ENCODE measurements around the gene CELF1. TPM values are rescaled to one million over a fixed set of nuclear protein-coding genes. Genes with fewer than 3 reads are reported as not detected.

CELF1 gene
- polyA plus RNA-seq, 1 of the 3 experiments (the other 2 are of a cell fraction) = 47.5 TPM

DNA sequence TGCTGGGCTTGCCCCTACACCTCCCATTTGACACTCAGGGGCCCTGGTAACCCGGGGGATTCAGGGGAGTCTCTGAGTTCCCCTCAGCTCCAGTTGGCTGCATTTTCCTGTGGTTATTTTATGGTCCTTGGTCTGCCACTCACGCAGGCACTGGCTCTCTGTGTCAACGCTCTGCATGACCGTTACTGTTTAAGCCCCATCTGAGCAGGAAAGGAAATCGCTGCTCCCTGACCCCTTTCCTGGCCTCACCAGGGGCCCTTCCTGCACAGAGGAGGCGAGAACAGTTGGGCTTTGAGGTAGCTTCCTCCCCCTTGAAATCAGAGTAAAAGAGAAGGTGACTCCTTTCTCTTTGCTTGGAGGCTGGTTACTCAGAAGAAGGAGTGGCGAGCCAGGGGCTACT is 38.8 kb upstream of the CELF1 start:
- TF ChIP-seq, protein P1, sequence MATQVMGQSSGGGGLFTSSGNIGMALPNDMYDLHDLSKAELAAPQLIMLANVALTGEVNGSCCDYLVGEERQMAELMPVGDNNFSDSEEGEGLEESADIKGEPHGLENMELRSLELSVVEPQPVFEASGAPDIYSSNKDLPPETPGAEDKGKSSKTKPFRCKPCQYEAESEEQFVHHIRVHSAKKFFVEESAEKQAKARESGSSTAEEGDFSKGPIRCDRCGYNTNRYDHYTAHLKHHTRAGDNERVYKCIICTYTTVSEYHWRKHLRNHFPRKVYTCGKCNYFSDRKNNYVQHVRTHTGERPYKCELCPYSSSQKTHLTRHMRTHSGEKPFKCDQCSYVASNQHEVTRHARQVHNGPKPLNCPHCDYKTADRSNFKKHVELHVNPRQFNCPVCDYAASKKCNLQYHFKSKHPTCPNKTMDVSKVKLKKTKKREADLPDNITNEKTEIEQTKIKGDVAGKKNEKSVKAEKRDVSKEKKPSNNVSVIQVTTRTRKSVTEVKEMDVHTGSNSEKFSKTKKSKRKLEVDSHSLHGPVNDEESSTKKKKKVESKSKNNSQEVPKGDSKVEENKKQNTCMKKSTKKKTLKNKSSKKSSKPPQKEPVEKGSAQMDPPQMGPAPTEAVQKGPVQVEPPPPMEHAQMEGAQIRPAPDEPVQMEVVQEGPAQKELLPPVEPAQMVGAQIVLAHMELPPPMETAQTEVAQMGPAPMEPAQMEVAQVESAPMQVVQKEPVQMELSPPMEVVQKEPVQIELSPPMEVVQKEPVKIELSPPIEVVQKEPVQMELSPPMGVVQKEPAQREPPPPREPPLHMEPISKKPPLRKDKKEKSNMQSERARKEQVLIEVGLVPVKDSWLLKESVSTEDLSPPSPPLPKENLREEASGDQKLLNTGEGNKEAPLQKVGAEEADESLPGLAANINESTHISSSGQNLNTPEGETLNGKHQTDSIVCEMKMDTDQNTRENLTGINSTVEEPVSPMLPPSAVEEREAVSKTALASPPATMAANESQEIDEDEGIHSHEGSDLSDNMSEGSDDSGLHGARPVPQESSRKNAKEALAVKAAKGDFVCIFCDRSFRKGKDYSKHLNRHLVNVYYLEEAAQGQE (IDR thresholded peaks at IDR 0.05; ENCODE audit: low read depth, low read length) = no peak
- TF ChIP-seq, protein P2, sequence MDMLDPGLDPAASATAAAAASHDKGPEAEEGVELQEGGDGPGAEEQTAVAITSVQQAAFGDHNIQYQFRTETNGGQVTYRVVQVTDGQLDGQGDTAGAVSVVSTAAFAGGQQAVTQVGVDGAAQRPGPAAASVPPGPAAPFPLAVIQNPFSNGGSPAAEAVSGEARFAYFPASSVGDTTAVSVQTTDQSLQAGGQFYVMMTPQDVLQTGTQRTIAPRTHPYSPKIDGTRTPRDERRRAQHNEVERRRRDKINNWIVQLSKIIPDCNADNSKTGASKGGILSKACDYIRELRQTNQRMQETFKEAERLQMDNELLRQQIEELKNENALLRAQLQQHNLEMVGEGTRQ (IDR thresholded peaks at IDR 0.05; ENCODE audit: borderline replicate concordance, low read depth, low read length) = no peak
- no peak for TF ChIP-seq POLR2AphosphoS5 (IDR thresholded peaks at IDR 0.05; ENCODE audit: low read depth, low read length)
- no peak for TF ChIP-seq EZH2phosphoT487 (IDR thresholded peaks at IDR 0.05; ENCODE audit: borderline replicate concordance, low read depth)
- TF ChIP-seq, protein P3, sequence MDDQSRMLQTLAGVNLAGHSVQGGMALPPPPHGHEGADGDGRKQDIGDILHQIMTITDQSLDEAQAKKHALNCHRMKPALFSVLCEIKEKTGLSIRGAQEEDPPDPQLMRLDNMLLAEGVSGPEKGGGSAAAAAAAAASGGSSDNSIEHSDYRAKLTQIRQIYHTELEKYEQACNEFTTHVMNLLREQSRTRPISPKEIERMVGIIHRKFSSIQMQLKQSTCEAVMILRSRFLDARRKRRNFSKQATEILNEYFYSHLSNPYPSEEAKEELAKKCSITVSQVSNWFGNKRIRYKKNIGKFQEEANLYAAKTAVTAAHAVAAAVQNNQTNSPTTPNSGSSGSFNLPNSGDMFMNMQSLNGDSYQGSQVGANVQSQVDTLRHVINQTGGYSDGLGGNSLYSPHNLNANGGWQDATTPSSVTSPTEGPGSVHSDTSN (IDR thresholded peaks at IDR 0.05) = no peak
- TF ChIP-seq, protein P4, sequence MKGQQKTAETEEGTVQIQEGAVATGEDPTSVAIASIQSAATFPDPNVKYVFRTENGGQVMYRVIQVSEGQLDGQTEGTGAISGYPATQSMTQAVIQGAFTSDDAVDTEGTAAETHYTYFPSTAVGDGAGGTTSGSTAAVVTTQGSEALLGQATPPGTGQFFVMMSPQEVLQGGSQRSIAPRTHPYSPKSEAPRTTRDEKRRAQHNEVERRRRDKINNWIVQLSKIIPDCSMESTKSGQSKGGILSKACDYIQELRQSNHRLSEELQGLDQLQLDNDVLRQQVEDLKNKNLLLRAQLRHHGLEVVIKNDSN (IDR thresholded peaks at IDR 0.05; ENCODE audit: borderline replicate concordance, low read depth) = no peak
- TF ChIP-seq TAF1 (IDR thresholded peaks at IDR 0.05; ENCODE audit: borderline replicate concordance, low read depth, low read length) = no peak
- TF ChIP-seq MEF2A (IDR thresholded peaks at IDR 0.05; ENCODE audit: borderline replicate concordance, low read depth) = no peak
- no peak for TF ChIP-seq RAD21 (IDR thresholded peaks at IDR 0.05; ENCODE audit: low read length)
- TF ChIP-seq, protein P5, sequence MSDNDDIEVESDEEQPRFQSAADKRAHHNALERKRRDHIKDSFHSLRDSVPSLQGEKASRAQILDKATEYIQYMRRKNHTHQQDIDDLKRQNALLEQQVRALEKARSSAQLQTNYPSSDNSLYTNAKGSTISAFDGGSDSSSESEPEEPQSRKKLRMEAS (IDR thresholded peaks at IDR 0.05; ENCODE audit: low read depth) = no peak
- no peaks in the 10 kb centered on the region for H4K20me1 ChIP-seq (ENCODE audit: insufficient read depth)
- H3K4me3 ChIP-seq (ENCODE audit: low read depth in 2 of 2, low read length in 1 of 2) = no peak overlapping the region
- no peak overlapping the region for H3K4me2 ChIP-seq
- POLR2A ChIA-PET = no interaction called here
- H3K36me3 ChIP-seq (replicated peaks in 1 of 2; ENCODE audit: control insufficient read depth in 1 of 2, insufficient read depth in 2 of 2, low read length in 1 of 2) = no peaks in the 10 kb centered on the region
- 77% methylated on average over 5 of the region's 7 CpGs for WGBS (ENCODE audit: low lambda C conversion rate)
- H2AFZ ChIP-seq (ENCODE audit: low read depth) = no peak overlapping the region
- no peak overlapping the region for H3K27ac ChIP-seq (ENCODE audit: low read depth in 2 of 2, low read length in 1 of 2)
- H3K79me2 ChIP-seq (ENCODE audit: insufficient read depth) = no peaks in the 10 kb centered on the region
- no peak for DNase-seq
- CTCF ChIA-PET = interaction anchor here (1.1 kb wide), 1 partner anchor 26 kb away, joined by 3 read pairs; no protein-coding TSS in a partner anchor
- H3K9me2 ChIP-seq = no peaks in the 10 kb centered on the region
- H3F3A ChIP-seq (replicated peaks; ENCODE audit: insufficient read depth) = no peaks in the 10 kb centered on the region
- peaks cover 0 to 9% of the 10 kb centered on the region in 2 experiments; a peak in 1 of 4 replicates for H3K4me1 ChIP-seq (ENCODE audit: control insufficient read depth in 1 of 2, insufficient read depth in 2 of 2, low read depth in 1 of 2, low read length in 1 of 2)
- H3K27me3 ChIP-seq (ENCODE audit: insufficient read depth) = peaks cover 13% of the 10 kb centered on the region; the same call in 1 of the 2 replicates
- H3K9ac ChIP-seq = no peak overlapping the region
- H3K9me3 ChIP-seq = no peaks in the 10 kb centered on the region
